ENCODE results near the gene TSHZ3. TPM values are rescaled to one million over a fixed set of nuclear protein-coding genes. Genes with fewer than 3 reads are reported as not detected.

TSHZ3 gene
- total RNA-seq, 8 experiments from 2014 or later, result 2.2 to 22.2 (median 14.0) TPM

DNA sequence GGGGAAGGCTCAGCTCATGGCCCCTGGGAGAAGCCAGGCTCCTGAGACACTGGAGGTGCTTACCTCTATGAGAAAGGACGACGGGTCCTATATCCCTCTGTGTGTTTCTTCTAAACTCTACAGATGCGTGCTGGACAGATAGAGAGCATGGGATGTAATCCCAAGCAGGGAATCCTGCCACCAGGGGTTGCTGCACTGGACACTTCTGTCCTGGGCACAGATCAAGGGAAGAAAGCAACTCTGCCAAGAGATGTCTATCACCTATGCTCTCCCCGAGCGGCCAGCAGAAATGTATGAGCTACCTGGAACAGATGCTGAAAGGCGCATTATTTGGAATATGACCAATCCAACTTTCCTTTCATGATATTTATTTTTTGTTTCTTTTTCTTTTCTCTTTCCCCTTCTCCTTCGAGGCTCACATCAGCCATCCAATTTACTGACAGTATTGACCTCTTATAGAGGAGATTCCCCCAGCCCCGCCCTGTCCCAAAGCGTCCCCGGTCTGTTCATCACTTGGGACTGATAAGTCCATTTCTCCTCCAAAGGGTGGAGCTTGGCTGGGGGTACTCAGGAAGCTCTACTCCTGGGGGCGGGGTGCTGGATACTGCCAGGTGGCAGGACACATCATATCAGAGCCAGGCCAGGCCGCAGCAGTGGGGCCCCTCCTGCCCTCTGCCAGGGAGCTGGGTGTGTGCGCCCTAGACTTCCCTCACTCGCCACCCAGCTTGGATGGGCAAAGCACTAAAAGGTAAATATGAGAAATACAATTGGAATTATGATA is 34.2 kb downstream of the TSHZ3 start:
- in situ Hi-C loops (cut with MboI; ENCODE audit: low pct_unique_long_range_greater_than_20kb in 2 of 9, low sequenced_read_pairs in 9 of 9, unreplicated experiment in 9 of 9), result loop anchor here in 1 of 9 experiments (25.0 kb wide), 1 partner anchor 628 kb away; no protein-coding TSS in a partner anchor
- no peak overlapping the region for H3K4me3 ChIP-seq
- whole genome bisulfite sequencing, 10 experiments, result 37 to 100% (median 92%) methylated on average over 1 to 9 of the region's 14 CpGs; no CpG with 5 or more reads in 3 of the 10 experiments
- peak overlapping the region; percentile 64 to 87 for H3K27ac ChIP-seq
- peak in 4 of 8 experiments; percentile 20 to 31 (median 23) for ATAC-seq (replicated peaks in 6 of 8)
- peaks cover 51 to 76% of the 10 kb centered on the region in 2 donors for H3K4me1 ChIP-seq (replicated peaks in 1 of 2)

DNA sequence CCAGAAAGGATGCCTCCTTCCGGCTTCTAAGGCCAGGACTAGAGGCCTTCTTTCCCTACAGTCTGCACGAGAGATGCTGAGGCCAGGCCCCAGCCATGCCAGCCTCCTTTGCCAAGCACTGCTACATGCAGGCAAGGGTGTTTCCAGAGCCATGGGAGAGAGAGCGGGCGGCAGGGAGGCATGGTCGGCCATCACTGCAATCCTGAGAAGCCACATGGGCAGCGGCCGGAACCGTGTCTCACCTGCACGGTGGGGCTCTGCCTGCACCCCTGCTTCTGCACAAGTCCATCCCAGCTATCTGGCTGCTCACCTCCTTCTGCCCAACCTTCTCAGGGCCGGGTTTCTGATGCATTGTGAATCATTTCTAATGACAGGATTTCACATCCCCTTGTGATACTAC is 35.1 kb downstream of the TSHZ3 start:
- H3K27ac ChIP-seq, result no peak overlapping the region
- WGBS, 10 experiments, result 0 to 100% (median 76%) methylated on average over 1 to 7 of the region's 10 CpGs; no CpG with 5 or more reads in 4 of the 10 experiments
- ATAC-seq (replicated peaks in 6 of 8), result no peak
- H3K4me3 ChIP-seq, result no peak overlapping the region
- H3K4me1 ChIP-seq (replicated peaks in 1 of 2), result peaks cover 43 to 67% of the 10 kb centered on the region in 2 donors
- in situ Hi-C loops (cut with MboI; ENCODE audit: low pct_unique_long_range_greater_than_20kb in 2 of 9, low sequenced_read_pairs in 9 of 9, unreplicated experiment in 9 of 9), result loop anchor here in 1 of 9 experiments (25.0 kb wide), 1 partner anchor 627 kb away; no protein-coding TSS in a partner anchor

GRCh38 chr19:31313291-31314030 is 35.8 kb downstream of the TSHZ3 start:
- Histone ChIP-seq H3K4me1 (replicated peaks in 1 of 2) (peaks cover 36 to 60% of the 10 kb centered on the region in 2 donors), H3K4me3 (no peak overlapping the region), H3K27ac (no peak overlapping the region)
- in situ Hi-C loops (cut with MboI; ENCODE audit: low pct_unique_long_range_greater_than_20kb in 2 of 9, low sequenced_read_pairs in 9 of 9, unreplicated experiment in 9 of 9), result loop anchor here in 1 of 9 experiments (25.0 kb wide), 1 partner anchor 626 kb away; no protein-coding TSS in a partner anchor
- ATAC-seq (replicated peaks in 6 of 8), result no peak
- WGBS, 10 experiments, result 60 to 100% (median 89%) methylated on average over 1 to 8 of the region's 20 CpGs; no CpG with 5 or more reads in 4 of the 10 experiments

- Histone ChIP-seq H3K27ac (no peak overlapping the region), H3K4me3 (no peak overlapping the region), H3K4me1 (replicated peaks in 1 of 2) (peaks cover 35 to 57% of the 10 kb centered on the region in 2 donors)
- WGBS, 10 experiments, result 56 to 100% (median 81%) methylated on average over 5 to 9 of the region's 10 CpGs; no CpG with 5 or more reads in 1 of the 10 experiments
- no peak for ATAC-seq (replicated peaks in 6 of 8)
- in situ Hi-C loops (cut with MboI; ENCODE audit: low pct_unique_long_range_greater_than_20kb in 2 of 9, low sequenced_read_pairs in 9 of 9, unreplicated experiment in 9 of 9), result loop anchor here in 1 of 9 experiments (25.0 kb wide), 1 partner anchor 625 kb away; no protein-coding TSS in a partner anchor
Observed at GRCh38 chr19:31312677-31313244, 36.5 kb downstream of the TSHZ3 start.

- Histone ChIP-seq H3K4me3 (no peak overlapping the region), H3K4me1 (replicated peaks in 1 of 2) (peaks cover 29 to 56% of the 10 kb centered on the region in 2 donors), H3K27ac (no peak overlapping the region)
- in situ Hi-C loops (cut with MboI; ENCODE audit: low pct_unique_long_range_greater_than_20kb in 2 of 9, low sequenced_read_pairs in 9 of 9, unreplicated experiment in 9 of 9), result loop anchor here in 1 of 9 experiments (25.0 kb wide), 1 partner anchor 625 kb away; no protein-coding TSS in a partner anchor
- peak in 2 of 8 experiments; percentile 63 to 65 for ATAC-seq (replicated peaks in 6 of 8)
- WGBS, 10 experiments, result 20 to 100% (median 91%) methylated on average over 1 to 5 of the region's 7 CpGs
Observed at GRCh38 chr19:31312009-31312676, 37.1 kb downstream of the TSHZ3 start.

GRCh38 chr19:31310432-31311133 is 38.7 kb downstream of the TSHZ3 start:
- Histone ChIP-seq H3K4me3 (no peak overlapping the region), H3K4me1 (replicated peaks in 1 of 2) (peaks cover 13 to 41% of the 10 kb centered on the region in 2 donors), H3K27ac (no peak overlapping the region)
- in situ Hi-C loops (cut with MboI; ENCODE audit: low pct_unique_long_range_greater_than_20kb in 2 of 9, low sequenced_read_pairs in 9 of 9, unreplicated experiment in 9 of 9), result loop anchor here in 1 of 9 experiments (25.0 kb wide), 1 partner anchor 623 kb away; no protein-coding TSS in a partner anchor
- ATAC-seq (replicated peaks in 6 of 8), result peak in 3 of 8 experiments; percentile 36 to 75 (median 63)
- WGBS, 10 experiments, result 30 to 100% (median 80%) methylated on average over 1 to 3 of the region's 4 CpGs; no CpG with 5 or more reads in 3 of the 10 experiments

GRCh38 chr19:31308781-31309180 is 40.5 kb downstream of the TSHZ3 start:
- H3K4me1 ChIP-seq (replicated peaks in 1 of 2), result peaks cover 0 to 35% of the 10 kb centered on the region in 2 donors
- WGBS, 10 experiments, result 80 to 98% (median 95%) methylated on average over 2 to 8 of the region's 13 CpGs; no CpG with 5 or more reads in 4 of the 10 experiments
- ATAC-seq (replicated peaks in 6 of 8), result no peak
- in situ Hi-C loops (cut with MboI; ENCODE audit: low pct_unique_long_range_greater_than_20kb in 2 of 9, low sequenced_read_pairs in 9 of 9, unreplicated experiment in 9 of 9), result loop anchor here in 1 of 9 experiments (25.0 kb wide), 1 partner anchor 621 kb away; no protein-coding TSS in a partner anchor
- H3K4me3 ChIP-seq, result no peak overlapping the region
- no peak overlapping the region for H3K27ac ChIP-seq

DNA sequence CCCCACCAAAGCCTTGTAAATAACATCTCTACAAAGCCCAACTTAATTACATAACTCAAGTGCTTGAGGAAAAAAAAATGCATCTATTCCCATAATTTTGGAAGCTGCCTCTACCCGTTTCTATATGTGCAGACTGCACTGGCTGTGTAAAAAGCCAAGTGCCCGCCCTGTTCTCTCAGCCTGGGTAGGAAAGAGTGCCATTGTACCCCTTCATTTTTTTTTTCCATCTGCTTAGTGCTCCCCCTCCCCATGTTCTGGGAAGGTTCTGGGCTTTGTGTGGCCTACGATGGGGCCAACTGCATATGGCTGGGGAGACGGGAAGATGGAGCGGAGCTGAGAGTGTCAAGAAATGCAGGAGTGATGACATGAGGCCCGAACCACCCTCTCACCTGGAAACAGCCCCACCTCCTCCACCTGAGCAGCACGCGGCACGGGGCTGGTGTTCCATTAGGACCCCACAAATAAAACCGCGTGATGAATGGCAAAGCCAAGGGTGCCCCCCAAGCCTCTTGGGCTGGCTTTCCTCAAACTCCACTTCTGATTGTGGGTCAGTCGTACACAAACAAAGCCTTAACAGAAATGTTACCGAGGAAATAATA is 42.1 kb downstream of the TSHZ3 start:
- WGBS, 10 experiments, result 60 to 100% (median 92%) methylated on average over 2 to 8 of the region's 13 CpGs; no CpG with 5 or more reads in 2 of the 10 experiments
- Histone ChIP-seq H3K4me1 (replicated peaks in 1 of 2) (peaks cover 0 to 22% of the 10 kb centered on the region in 2 donors), H3K27ac (no peak overlapping the region), H3K4me3 (no peak overlapping the region)
- in situ Hi-C loops (cut with MboI; ENCODE audit: low pct_unique_long_range_greater_than_20kb in 2 of 9, low sequenced_read_pairs in 9 of 9, unreplicated experiment in 9 of 9), result loop anchor here in 1 of 9 experiments (25.0 kb wide), 1 partner anchor 620 kb away; no protein-coding TSS in a partner anchor
- ATAC-seq (replicated peaks in 6 of 8), result no peak

DNA sequence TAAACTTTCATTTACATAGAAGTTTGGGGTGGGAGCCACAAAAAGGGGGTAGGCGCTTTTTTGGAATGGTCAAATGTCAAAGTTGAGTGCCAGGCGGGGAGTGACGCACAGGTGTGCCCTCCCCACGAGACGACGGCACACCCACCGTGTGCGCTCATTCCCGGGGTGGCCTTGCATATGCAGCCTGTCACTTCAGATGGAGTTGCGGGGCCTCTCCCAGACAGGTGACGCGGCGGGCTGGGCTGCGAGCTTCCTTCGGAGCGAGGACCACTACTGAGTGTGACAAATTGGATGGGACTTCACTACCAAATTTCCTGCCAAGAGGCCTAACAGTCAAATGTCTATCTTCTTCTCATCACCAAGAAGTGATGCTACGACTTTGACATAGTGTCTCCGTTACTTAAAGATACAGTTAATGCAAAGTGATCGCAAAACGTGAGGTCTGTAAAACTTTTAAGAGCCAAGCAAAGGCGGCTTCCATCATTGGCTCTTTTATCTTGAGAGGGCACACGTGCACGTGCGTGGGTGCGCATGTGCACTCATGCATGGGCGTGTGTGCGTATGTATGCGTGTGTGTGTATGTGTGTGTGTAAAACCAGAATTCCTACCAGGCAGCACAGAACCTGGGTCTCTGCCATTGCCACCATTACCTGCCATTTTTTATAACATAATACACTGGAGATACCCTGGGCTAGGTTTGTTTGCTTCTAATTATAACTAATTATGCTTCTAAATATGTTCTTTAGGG is 43.1 kb downstream of the TSHZ3 start:
- in situ Hi-C loops (cut with MboI; ENCODE audit: low pct_unique_long_range_greater_than_20kb in 2 of 9, low sequenced_read_pairs in 9 of 9, unreplicated experiment in 9 of 9), result loop anchor here in 1 of 9 experiments (25.0 kb wide), 1 partner anchor 619 kb away; no protein-coding TSS in a partner anchor
- ATAC-seq (replicated peaks in 6 of 8), result no peak
- WGBS, 10 experiments, result 84 to 100% (median 90%) methylated on average over 1 to 26 of the region's 28 CpGs; no CpG with 5 or more reads in 1 of the 10 experiments
- H3K4me3 ChIP-seq, result no peak overlapping the region
- H3K4me1 ChIP-seq (replicated peaks in 1 of 2), result peaks cover 4 to 25% of the 10 kb centered on the region in 2 donors
- no peak overlapping the region for H3K27ac ChIP-seq

- in situ Hi-C loops (cut with MboI; ENCODE audit: low pct_unique_long_range_greater_than_20kb in 2 of 9, low sequenced_read_pairs in 9 of 9, unreplicated experiment in 9 of 9), result loop anchor here in 1 of 9 experiments (25.0 kb wide), 1 partner anchor 618 kb away; no protein-coding TSS in a partner anchor
- Histone ChIP-seq H3K4me1 (replicated peaks in 1 of 2) (peaks cover 17 to 38% of the 10 kb centered on the region in 2 donors), H3K4me3 (no peak overlapping the region), H3K27ac (no peak overlapping the region)
- 70 to 95% (median 85%) methylated on average over 1 to 7 of the region's 8 CpGs for WGBS, 10 experiments
- ATAC-seq (replicated peaks in 6 of 8), result peak in 1 of 8 experiments; percentile 23
Observed at GRCh38 chr19:31304831-31305312, 44.4 kb downstream of the TSHZ3 start.
